Thoracic aorta (tissue), 2 donors: ENCODE measurements around the gene GADD45GIP1. TPM values are rescaled to one million over a fixed set of nuclear protein-coding genes. Genes with fewer than 3 reads are reported as not detected.

Source experiments
- ATAC-seq: fragments of 150-250 bp; one replicate; pipeline ENCODE4 v1.8.0; 2017; ENCODE audit warnings: low read depth; ENCODE audit not compliant: insufficient number of reproducible peaks, low FRiP score
- DNase-seq: peaks from one replicate; pipeline ENCODE4 v3.0.0-alpha.2; 2020; ENCODE audit warnings: low spot score
- H3K27ac ChIP-seq, 2 donors: fragments of 200-600 bp; sonication (generic); 1 replicate in 1 of 2; 2 replicates in 1 of 2; pipeline ENCODE4 v1.5.1; 2016; ENCODE audit warnings: mild to moderate bottlenecking in 2 of 2, moderate library complexity in 2 of 2
- H3K27me3 ChIP-seq: fragments of 200-600 bp; sonication (generic); replicated peaks from 2 replicates; pipeline ENCODE4 v1.6.0; 2016; ENCODE audit warnings: mild to moderate bottlenecking; ENCODE audit not compliant: insufficient read depth
- H3K36me3 ChIP-seq: fragments of 200-600 bp; sonication (generic); one replicate; pipeline ENCODE4 v1.5.1; 2016
- H3K4me1 ChIP-seq, 2 donors: fragments of 200-600 bp; sonication (generic); 1 replicate in 1 of 2; 2 replicates in 1 of 2; pipeline versions ENCODE4 v1.5.1 to v1.6.0; 2016; ENCODE audit warnings: low read depth in 2 of 2, mild to moderate bottlenecking in 1 of 2; ENCODE audit not compliant: control insufficient read depth in 1 of 2
- H3K4me3 ChIP-seq: fragments of 200-600 bp; sonication (generic); 2 replicates; pipeline ENCODE4 v1.5.1; 2016; ENCODE audit warnings: mild to moderate bottlenecking
- H3K9me3 ChIP-seq: fragments of 200-600 bp; sonication (generic); 2 replicates; pipeline ENCODE4 v1.5.1; 2016
- CTCF ChIP-seq: fragments of 200-600 bp; sonication (generic); IDR thresholded peaks from one replicate; pipeline ENCODE4 v1.5.1; 2019; ENCODE audit warnings: antibody characterized with exemption
- total RNA-seq, 2 donors: library from RNA; depleted of rRNA; stranded (reverse); fragments of >200 nt; gene quantifications; one replicate each; pipeline versions ENCODE4 v1.1.0 to v1.2.3, GENCODE V29; 2016

The GADD45GIP1 gene
- total RNA-seq, 2 donors from 2014 or later, result 30.2 to 42.8 TPM

- Histone ChIP-seq H3K4me1 (peaks cover 0 to 5% of the 10 kb centered on the region in 2 donors), H3K4me3 (no peak overlapping the region), H3K9me3 (no peaks in the 10 kb centered on the region), H3K27me3 (no peaks in the 10 kb centered on the region), H3K36me3 (no peaks in the 10 kb centered on the region), H3K27ac (no peak overlapping the region)
- DNase-seq, result no peak
- TF ChIP-seq CTCF, result no peak
- no peak for ATAC-seq
These were observed 30.8 kb upstream of the GADD45GIP1 start for GRCh38 chr19:12987781-12988180.

GRCh38 chr19:12987190-12987589 is 30.2 kb upstream of the GADD45GIP1 start:
- DNase-seq, result no peak
- Histone ChIP-seq H3K36me3 (no peaks in the 10 kb centered on the region), H3K9me3 (no peaks in the 10 kb centered on the region), H3K4me1 (peaks cover 0 to 5% of the 10 kb centered on the region in 2 donors), H3K27me3 (no peaks in the 10 kb centered on the region), H3K27ac (no peak overlapping the region), H3K4me3 (no peak overlapping the region)
- no peak for ATAC-seq
- no peak for TF ChIP-seq CTCF

GRCh38 chr19:12986726-12987125 is 29.7 kb upstream of the GADD45GIP1 start:
- no peak overlapping the region for H3K4me3 ChIP-seq
- no peak overlapping the region for H3K27ac ChIP-seq
- no peaks in the 10 kb centered on the region for H3K36me3 ChIP-seq
- DNase-seq (no peak), ATAC-seq (no peak)
- no peaks in the 10 kb centered on the region for H3K27me3 ChIP-seq
- TF ChIP-seq CTCF, result no peak
- no peaks in the 10 kb centered on the region for H3K9me3 ChIP-seq
- peaks cover 0 to 5% of the 10 kb centered on the region in 2 donors for H3K4me1 ChIP-seq

- no peak overlapping the region for H3K27ac ChIP-seq
- no peaks in the 10 kb centered on the region for H3K9me3 ChIP-seq
- DNase-seq (no peak), ATAC-seq (no peak)
- no peak overlapping the region for H3K4me3 ChIP-seq
- no peaks in the 10 kb centered on the region for H3K27me3 ChIP-seq
- H3K36me3 ChIP-seq, result no peaks in the 10 kb centered on the region
- no peak for TF ChIP-seq CTCF
- peaks cover 0 to 5% of the 10 kb centered on the region in 2 donors for H3K4me1 ChIP-seq
These were observed 28.2 kb upstream of the GADD45GIP1 start for GRCh38 chr19:12985049-12985776.

DNA sequence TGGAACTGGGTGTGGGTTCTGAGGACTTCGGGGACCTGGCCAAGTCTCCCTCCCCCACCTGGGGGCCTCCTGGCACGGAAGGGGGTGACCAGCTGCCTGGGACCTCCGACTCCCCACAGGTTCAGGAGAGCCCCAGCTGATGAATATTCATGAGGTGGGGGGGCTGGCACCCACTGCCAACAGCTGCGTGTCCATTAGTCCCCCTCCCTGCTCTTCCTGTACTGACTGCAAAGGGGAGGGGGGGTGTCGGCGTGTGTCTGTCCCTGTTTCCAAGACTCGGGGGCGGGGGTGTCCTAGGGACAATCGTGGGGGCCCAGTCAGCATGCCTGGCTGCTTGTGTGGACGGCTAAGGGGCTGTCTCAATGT is 27.6 kb upstream of the GADD45GIP1 start:
- no peak for ATAC-seq
- H3K36me3 ChIP-seq, result no peaks in the 10 kb centered on the region
- no peaks in the 10 kb centered on the region for H3K9me3 ChIP-seq
- DNase-seq, result no peak
- H3K27me3 ChIP-seq, result no peaks in the 10 kb centered on the region
- H3K4me3 ChIP-seq, result no peak overlapping the region
- no peak for TF ChIP-seq CTCF
- peaks cover 0 to 5% of the 10 kb centered on the region in 2 donors for H3K4me1 ChIP-seq
- no peak overlapping the region for H3K27ac ChIP-seq
